ENCODE results near the gene IL1RAPL2. TPM values are rescaled to one million over a fixed set of nuclear protein-coding genes. Genes with fewer than 3 reads are reported as not detected.

IL1RAPL2 gene
- total RNA-seq, 1 donor from 2014 or later: not detected

DNA sequence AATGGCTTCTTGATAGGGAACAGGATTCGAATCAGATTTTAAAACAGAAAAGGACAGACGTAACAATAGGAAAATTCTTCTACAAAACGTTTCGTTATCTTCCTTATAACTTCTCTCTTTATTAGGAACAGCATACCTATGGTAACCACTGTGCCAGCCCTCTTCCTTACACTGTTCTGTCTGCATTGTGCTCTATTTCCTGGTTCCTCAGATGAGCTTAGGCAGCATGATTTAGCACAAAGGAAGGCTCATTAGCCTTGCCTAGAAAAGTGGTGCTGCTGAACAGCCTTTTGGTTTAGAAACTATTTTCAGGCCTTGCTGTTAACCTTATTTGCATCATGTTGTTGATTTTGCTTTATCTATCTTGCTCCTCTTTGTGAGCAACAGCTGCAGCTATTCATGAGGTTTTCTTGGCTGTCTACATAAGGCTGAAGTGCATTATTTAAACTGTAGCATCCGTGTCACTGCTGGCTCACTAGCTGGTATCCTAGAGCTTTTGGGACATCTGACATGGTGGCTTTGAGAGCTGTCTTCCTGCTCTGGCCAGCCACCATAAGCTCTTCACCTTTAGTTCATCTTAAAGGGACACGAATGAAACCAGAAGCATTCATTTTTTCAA is 1186.4 kb downstream of the IL1RAPL2 start:
- TF ChIP-seq, protein P1, sequence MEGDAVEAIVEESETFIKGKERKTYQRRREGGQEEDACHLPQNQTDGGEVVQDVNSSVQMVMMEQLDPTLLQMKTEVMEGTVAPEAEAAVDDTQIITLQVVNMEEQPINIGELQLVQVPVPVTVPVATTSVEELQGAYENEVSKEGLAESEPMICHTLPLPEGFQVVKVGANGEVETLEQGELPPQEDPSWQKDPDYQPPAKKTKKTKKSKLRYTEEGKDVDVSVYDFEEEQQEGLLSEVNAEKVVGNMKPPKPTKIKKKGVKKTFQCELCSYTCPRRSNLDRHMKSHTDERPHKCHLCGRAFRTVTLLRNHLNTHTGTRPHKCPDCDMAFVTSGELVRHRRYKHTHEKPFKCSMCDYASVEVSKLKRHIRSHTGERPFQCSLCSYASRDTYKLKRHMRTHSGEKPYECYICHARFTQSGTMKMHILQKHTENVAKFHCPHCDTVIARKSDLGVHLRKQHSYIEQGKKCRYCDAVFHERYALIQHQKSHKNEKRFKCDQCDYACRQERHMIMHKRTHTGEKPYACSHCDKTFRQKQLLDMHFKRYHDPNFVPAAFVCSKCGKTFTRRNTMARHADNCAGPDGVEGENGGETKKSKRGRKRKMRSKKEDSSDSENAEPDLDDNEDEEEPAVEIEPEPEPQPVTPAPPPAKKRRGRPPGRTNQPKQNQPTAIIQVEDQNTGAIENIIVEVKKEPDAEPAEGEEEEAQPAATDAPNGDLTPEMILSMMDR (IDR thresholded peaks at IDR 0.05): no peak
- Mint-ChIP-seq H3K4me1 (ENCODE audit: low read depth) (no peaks in the 10 kb centered on the region), H3K4me3 (ENCODE audit: unreplicated experiment) (no peak overlapping the region), H3K36me3 (ENCODE audit: low read depth) (no peaks in the 10 kb centered on the region), H3K9me3 (ENCODE audit: low read depth) (peaks cover 8% of the 10 kb centered on the region), H3K27me3 (ENCODE audit: low read depth) (no peaks in the 10 kb centered on the region), H3K27ac (ENCODE audit: unreplicated experiment) (no peak overlapping the region)
- no peak for DNase-seq (ENCODE audit: low spot score)

DNA sequence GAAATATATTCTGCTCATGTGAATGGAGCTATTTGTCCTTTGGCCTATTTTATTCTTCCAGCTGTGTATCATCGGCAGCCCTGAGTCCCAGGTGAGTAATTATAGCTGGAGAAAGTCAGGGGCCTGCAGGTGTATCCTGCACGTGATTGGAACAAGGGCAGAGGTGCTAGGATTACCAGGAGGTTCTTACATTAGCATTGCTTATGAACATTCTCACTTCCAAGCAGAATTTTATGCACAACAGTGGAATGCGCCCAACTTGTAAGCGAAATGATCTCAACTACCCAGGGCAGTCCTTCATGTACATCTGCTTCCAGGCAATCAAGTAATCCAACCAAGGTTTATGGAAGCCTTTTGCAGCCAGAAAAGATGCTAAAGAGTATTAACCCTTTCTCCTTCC is 1187.4 kb downstream of the IL1RAPL2 start:
- TF ChIP-seq, protein P1 (IDR thresholded peaks at IDR 0.05): no peak
- H3K4me1 Mint-ChIP-seq (ENCODE audit: low read depth): no peaks in the 10 kb centered on the region
- no peaks in the 10 kb centered on the region for H3K36me3 Mint-ChIP-seq (ENCODE audit: low read depth)
- no peaks in the 10 kb centered on the region for H3K27me3 Mint-ChIP-seq (ENCODE audit: low read depth)
- DNase-seq (ENCODE audit: low spot score): no peak
- H3K4me3 Mint-ChIP-seq (ENCODE audit: unreplicated experiment): no peak overlapping the region
- H3K27ac Mint-ChIP-seq (ENCODE audit: unreplicated experiment): no peak overlapping the region
- peaks cover 11% of the 10 kb centered on the region for H3K9me3 Mint-ChIP-seq (ENCODE audit: low read depth)

DNA sequence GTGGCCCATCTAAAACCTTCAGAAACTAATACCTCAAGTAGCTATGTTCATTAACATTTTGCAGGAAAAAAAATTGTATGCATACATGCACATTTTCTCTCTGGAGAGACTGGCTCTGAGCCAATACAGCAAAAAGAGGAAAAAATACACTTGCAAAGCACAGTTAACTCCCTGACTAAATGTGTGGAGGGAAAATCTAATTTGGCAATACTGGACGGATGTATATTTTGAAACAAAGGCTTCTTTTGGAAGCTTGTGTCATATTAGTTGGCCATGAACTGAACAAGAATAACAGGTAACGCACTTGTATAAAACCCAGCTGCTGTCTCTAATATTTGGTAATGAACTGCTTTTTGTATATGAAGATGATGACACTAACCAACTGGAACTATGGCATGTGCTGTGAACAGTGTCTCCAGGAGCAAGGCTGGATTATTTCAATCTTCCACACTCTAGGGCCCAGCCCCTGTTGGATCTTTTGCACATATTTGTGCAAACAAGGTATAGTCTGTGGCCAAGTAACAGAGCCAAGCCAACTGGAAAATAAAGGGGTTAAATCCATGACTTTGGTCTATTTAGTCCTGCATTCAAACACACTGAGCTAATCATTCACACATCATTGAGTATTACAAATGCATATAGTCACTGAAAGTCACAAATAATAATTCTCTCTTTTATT is 1188.4 kb downstream of the IL1RAPL2 start:
- Mint-ChIP-seq H3K4me3 (ENCODE audit: unreplicated experiment) (no peak overlapping the region), H3K4me1 (ENCODE audit: low read depth) (no peaks in the 10 kb centered on the region), H3K36me3 (ENCODE audit: low read depth) (no peaks in the 10 kb centered on the region), H3K27ac (ENCODE audit: unreplicated experiment) (no peak overlapping the region), H3K27me3 (ENCODE audit: low read depth) (no peaks in the 10 kb centered on the region), H3K9me3 (ENCODE audit: low read depth) (peaks cover 15% of the 10 kb centered on the region)
- TF ChIP-seq, protein P1 (IDR thresholded peaks at IDR 0.05): no peak
- no peak for DNase-seq (ENCODE audit: low spot score)

DNA sequence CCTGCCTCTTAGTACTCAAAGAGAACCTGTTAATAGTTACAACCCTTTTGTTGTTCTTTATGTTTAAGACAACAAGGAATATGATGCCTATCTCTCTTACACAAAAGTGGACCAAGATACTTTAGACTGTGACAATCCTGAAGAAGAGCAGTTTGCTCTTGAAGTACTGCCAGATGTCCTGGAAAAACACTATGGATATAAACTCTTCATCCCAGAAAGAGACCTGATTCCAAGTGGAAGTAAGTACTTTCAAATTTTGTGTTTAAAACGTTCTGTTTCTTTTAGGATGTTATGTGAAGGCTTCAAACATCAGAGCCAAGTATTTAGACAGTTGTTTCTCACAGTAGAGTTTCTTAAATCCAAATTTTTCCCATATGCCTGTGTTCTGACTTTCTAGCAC is 1189.1 kb downstream of the IL1RAPL2 start:
- Mint-ChIP-seq H3K4me3 (ENCODE audit: unreplicated experiment) (no peak overlapping the region), H3K27ac (ENCODE audit: unreplicated experiment) (no peak overlapping the region), H3K27me3 (ENCODE audit: low read depth) (no peaks in the 10 kb centered on the region), H3K9me3 (ENCODE audit: low read depth) (peaks cover 15% of the 10 kb centered on the region), H3K36me3 (ENCODE audit: low read depth) (no peaks in the 10 kb centered on the region), H3K4me1 (ENCODE audit: low read depth) (no peaks in the 10 kb centered on the region)
- no peak for DNase-seq (ENCODE audit: low spot score)
- TF ChIP-seq, protein P1 (IDR thresholded peaks at IDR 0.05): no peak

DNA sequence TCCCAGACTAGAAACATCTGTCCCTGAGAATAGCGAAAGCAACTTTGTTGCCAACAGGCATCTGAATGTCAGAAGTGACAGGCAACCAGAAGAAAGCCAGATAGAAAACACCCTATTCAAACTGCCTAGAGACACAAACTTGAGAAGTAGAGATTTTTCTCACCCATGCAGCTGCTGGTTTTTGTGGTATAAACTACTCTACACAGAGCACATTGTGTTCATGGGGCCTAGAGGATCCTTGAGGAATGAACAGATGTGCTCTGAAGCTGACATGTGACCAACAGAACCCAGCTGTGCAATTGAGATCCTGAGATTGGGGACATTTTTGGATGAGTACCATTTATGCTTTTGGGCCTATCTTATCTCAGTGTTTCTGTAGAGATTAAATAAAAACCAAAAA is 1192.8 kb downstream of the IL1RAPL2 start:
- TF ChIP-seq, protein P1 (IDR thresholded peaks at IDR 0.05): no peak
- H3K27ac Mint-ChIP-seq (ENCODE audit: unreplicated experiment): no peak overlapping the region

More for the DNA sequence above, 1192.8 kb downstream of the IL1RAPL2 start:
- H3K27me3 Mint-ChIP-seq (ENCODE audit: low read depth): no peaks in the 10 kb centered on the region
- DNase-seq (ENCODE audit: low spot score): no peak
- H3K9me3 Mint-ChIP-seq (ENCODE audit: low read depth): peaks cover 15% of the 10 kb centered on the region
- H3K36me3 Mint-ChIP-seq (ENCODE audit: low read depth): no peaks in the 10 kb centered on the region
- no peak overlapping the region for H3K4me3 Mint-ChIP-seq (ENCODE audit: unreplicated experiment)
- H3K4me1 Mint-ChIP-seq (ENCODE audit: low read depth): no peaks in the 10 kb centered on the region
